Measurements from ENCODE around the gene TMEM132E.
"Not testable (repeated sequence)": the region's sequence is repeated elsewhere in the genome, so short reads cannot be mapped to it uniquely, and the experiment has no call there.

The TMEM132E gene

DNA sequence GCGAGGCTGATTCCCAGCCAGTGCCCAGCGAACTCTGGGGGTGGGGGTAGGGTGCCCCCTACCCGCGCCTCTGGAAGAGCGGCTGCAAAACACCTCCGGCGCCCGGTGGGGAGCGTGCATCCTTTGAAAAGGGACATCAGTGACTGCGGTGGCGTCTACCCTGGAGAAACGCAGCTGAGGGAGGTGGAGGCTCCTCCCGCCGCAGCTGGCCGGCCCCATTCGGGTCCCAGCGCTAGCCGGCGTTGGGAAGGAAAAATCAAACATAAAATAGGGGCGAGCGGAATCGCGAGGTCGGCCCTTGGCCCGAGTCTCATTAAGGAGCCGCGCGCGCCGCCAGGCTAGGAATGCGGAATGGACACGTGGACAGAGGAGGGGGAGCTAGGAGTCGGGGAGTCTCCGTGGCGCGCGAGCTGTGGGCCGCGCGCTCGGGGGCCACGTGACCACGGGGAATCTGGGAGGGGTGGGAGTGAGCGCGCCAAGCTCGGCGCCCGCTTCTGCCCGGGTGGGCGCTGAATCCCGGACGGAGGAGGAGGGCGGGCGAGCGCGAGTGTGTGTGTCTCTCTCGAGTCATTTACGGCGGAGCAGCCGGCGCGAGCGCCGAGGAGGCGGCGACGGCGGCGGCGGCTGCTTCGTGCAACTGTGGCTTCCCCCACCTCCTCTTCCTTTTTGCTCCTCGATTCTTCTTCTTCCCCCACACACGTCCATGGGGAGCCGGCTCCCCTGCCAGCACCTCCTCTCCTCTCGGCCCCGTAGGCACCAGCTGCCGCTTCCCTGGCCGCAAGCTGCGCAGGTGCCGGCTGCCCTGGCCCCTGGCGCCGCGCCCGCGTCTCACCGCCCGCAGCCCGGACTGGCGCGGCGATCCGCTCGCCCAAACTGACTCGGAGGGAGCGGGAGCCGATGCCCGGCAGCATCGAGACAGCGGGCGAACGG lies at the start of gene TMEM132E:
Gene TMEM132E, plus strand, starts transcription at position 566 of the 930 bp plus-strand sequence. CDS start 1,495 bp downstream, outside the sequence.
- no peak for DNase-seq

GRCh38 chr17:34530918-34531317 lies 48.5 kb upstream of the TMEM132E start:
- peak; percentile 14 for DNase-seq

DNA sequence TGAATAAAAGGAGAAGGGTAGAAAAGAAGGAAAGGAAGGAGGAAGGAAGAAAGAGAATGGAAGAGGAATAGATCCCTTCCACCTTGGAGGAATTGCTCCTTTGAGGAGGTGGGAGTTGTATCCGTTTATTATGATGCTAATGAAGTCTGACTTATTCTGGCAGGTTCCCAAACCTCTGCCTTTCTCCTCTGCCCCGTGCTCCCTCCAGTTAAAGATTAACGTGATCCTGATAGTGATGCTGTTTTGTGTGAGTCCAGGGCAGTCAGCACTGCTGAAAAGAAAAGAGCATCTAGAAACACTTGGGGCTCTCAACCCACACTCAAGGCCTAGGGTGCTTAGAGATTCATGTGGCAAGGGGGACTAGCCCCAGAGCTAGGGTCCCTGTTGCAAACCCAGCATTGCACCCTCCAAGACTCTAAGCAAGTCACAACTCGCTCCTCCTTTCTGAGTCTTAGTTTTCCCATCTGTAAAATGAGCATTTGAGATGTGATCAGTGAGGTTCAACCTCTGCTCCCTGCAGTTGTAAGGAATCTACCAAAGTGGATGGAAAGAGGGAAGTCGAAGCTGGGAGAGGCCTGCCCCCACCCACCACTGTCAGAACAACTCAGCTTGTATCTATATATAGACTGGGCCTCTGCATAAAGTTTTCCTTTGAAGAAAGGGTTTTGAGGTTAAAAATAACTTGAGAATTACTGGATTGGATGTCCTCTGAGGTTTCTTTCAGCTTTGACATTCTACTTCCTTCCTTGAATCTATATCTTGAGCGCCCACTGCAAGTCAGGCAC lies 46.9 kb upstream of the TMEM132E start:
- DNase-seq, result no peak

GRCh38 chr17:34533806-34534527 lies 45.4 kb upstream of the TMEM132E start:
- no peak for DNase-seq

- DNase-seq, result no peak
These were observed 41.9 kb upstream of the TMEM132E start for GRCh38 chr17:34537445-34537844.

- not testable (repeated sequence) for DNase-seq
These were observed 40.8 kb upstream of the TMEM132E start for GRCh38 chr17:34538582-34538981.

- DNase-seq, result no peak
These were observed 39.5 kb upstream of the TMEM132E start for GRCh38 chr17:34539881-34540280.

DNA sequence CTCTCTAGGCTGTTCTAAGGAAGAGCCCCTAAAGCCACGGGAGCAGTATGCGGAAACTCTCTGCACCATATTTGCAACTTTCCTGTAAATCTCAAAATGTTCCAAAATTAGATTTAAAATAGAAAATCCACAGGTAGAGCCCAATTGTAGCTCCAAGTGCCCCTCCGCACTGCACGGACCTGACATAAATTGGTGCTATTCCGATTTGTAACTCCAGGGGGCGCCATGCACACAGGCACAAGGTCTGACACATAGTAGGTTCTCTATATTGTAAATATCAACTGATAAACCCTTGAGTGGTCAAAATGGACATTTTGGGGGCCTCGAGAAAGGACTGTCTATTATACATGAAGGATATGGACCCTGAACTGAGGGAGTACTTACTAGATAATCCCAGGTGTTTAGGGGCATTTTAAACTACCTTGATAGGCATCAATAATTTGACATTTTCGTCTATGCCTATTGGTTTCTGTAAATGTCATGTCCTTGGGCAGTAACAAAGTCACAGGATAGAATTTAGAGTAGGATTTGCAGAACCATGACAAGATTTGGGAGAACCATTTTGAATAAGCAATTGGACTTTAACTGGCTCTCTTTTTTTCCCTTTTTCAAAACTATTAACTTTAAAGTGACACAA lies 36.6 kb upstream of the TMEM132E start:
- DNase-seq, result peak; percentile 51

DNA sequence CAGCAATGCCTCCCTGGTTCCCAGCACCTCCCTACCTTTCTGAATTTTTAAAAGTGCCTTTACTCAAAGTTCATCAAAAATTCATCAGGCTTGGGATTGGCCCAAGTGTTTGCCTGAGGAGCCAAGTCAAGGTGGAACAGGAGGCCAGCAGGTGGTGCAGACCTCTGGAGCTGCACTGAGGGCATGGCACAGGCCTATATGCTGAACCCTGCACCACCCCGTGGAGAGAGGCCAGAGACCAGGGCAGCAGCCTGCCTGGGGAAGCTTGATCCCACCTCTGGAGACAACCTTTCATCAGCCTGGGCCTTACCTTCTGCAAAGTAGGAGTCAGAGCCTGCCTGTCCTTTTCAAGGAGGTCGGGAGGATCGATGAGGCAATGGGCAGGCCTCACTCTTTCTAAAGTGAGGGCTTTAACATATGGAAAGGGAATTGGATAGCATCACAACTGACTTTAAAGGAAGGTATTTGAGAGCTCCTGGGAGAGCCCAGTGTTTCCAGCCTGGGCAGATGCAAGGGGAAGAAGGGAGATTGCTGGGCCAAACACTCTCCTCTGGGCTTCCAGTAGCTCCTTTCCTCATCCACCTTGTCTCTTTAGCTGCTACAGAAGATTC lies 31.8 kb upstream of the TMEM132E start:
- no peak for DNase-seq

GRCh38 chr17:34549966-34550365 lies 29.4 kb upstream of the TMEM132E start:
- DNase-seq, result no peak

DNA sequence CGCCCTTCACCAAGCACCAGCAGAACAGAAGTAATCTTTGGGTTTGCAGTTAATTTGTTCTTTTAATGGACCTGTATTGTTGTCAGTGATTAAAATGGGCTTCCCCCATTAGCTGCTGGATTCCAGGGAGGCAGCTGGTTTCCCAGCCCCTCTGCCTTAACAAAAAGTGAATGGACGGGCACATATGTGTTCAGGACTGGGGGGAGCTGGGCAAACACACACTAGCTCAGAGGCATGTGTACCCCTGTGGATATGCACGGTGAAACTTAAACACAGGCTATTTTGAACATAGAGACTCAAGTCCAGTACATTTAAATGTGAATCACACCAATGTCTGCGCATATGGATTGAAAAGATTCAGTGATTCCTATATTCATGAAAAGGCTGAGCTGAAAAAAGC lies 25.5 kb upstream of the TMEM132E start:
- no peak for DNase-seq

- DNase-seq, result peak; percentile 21
These were observed 23.0 kb upstream of the TMEM132E start for GRCh38 chr17:34556384-34556783.

GRCh38 chr17:34556931-34557330 lies 22.5 kb upstream of the TMEM132E start:
- DNase-seq, result no peak

GRCh38 chr17:34561328-34561727 lies 18.1 kb upstream of the TMEM132E start:
- no peak for DNase-seq

DNA sequence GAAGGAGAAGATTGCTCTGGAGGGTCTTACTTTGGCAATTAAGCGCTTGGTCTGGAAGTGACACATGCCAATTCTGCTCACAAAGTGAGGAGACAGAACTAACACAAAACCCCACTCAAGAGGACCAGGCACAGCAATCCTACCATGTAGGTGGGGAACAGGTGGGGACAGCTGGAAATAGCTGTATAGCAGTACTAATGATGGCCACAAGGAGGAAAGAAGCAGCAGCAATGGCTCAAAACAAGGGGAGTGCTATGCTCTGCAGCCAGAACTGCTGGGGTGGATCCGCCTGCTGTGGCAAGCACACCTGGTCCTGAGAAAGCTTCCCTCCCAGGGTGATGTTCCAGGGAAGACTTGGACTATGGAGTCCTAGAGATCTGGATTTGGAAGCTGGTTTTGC lies 17.0 kb upstream of the TMEM132E start:
- no peak for DNase-seq

DNA sequence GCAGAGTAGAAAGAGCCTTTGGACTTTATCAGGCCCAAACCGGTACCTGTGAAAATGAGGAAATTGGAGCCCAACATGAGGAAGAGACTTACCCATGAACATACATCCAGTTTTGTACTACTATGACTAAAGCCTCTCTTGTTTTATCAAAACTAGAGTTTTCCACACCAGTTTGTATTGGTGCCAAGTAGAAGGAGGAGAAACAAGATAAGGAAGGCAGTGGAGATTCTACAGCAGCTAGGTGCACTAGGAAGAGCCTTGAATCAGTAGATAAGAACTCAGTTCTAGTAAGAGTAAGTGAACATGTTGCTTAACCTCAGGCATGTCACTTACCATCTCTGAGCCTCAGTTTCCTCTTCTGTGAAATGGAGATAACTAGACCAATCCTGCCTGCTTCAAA lies 13.7 kb upstream of the TMEM132E start:
- DNase-seq, result peak; percentile 18

DNA sequence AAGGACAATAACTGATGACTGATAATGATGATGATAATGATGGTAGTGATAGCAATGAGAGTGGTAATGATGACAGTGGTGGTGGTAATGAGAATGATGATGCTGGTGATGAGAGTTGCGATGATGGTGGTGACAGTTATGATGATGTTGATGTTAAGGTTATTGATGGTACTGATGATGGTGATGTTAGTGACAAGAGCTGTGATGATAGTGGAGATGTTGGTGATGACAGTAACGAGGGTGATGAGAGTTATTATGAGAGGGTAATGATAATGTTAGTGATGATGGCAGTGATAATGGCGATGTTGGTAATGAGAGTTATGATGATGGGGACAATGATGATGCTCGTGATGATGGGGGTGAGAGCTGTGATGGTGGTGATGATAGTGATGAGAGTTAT lies 13.2 kb upstream of the TMEM132E start:
- DNase-seq, result no peak

DNA sequence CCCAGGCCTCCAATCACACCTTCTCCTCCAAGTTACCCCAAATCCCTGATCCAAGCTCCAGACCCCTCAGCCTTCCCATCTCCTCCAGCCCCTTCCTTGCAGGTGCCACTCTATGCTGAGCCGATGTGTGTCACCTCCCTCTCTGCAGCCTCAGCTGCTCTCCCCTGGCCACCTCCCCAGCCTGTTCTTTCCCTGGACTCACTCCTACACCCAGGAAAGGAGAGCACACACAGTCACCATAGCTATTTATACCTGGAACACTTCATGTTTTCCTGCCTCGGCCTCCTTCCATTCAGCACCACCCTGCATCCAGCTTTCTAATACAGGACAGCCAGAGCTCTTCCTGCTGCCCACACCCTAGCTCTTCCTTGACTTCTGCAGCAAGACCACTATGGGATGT lies 12.5 kb upstream of the TMEM132E start:
- DNase-seq, result no peak

DNA sequence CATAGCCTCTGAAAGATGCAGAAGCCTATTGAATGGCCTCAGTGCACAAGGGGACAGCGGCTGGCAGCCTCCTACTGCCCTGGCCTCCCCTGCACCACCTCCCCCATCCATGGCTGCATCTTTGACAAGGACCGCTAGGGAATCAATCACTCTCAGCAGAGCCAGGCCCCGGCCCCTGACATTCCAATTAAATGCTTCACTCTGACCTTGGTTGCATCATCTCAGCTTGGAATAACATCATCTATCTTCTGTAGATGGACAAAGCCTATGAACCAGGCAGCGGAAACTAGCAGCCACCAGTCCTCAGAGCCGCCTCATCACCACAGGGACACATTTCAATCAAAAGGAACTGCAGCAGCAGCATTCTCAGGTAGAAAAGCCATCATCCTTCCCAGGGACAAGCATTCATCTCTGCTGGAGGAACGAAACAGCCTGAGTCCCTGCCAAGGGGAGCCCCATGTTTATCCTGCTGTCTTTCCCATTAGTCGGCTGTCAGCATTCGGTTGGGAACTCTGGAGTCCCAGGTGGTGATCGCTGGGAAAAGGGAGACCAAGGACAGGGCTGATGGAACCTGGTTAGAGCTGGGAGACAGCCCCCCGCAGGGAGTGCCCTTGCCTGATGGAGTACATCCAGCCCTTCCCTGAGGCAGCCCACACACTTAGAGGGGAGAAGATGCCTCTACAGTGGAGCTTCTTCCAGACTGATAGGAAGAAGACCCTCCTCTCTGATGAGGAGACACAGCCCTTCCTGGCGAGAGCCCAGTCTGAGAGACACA lies 11.5 kb upstream of the TMEM132E start:
- no peak for DNase-seq

GRCh38 chr17:34568953-34569352 lies 10.4 kb upstream of the TMEM132E start:
- DNase-seq, result no peak

DNA sequence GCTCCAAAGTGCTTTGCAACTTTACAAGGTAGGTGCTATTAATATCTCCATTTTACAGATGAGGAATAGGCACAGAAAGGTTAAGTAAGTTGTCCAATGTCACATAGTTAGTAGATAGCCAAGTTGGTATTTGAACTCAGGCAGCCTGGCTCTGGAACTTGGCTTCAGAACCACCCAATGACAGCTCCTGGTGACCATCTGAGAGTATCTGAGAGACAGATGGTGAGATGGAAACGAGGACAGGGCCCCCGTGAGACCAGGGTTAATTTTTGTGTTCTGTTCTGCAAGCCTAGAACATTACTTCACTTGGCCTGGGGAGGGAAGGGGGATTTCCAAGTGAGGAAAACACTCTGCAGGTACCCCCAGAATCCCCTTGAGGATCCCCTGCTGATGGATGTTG lies 9.8 kb upstream of the TMEM132E start:
- DNase-seq, result no peak

Measured in OCI-M1 (cell line).